GM23338 (cell line): ENCODE results near the gene CACNA1D.

Source experiments
- CREB1 ChIP-seq: fragments of 250-450 bp; sonication (Bioruptor Pico); IDR thresholded peaks from 2 replicates; pipeline ENCODE4 v1.5.0; 2020; ENCODE audit warnings: low read depth, mild to moderate bottlenecking, moderate library complexity
- CTCF ChIP-seq, 2 experiments: fragments of 200-600 bp in 1 of 2; sonication (generic) in 1 of 2; conservative IDR thresholded peaks; 2 replicates each; pipeline versions ENCODE4 v1.5.1 to v1.6.1; 2016 to 2017; ENCODE audit warnings: antibody characterized with exemption in 2 of 2, low read depth in 2 of 2, mild to moderate bottlenecking in 2 of 2, moderate library complexity in 1 of 2
- ETS1 ChIP-seq: IDR thresholded peaks from 2 replicates; pipeline ENCODE4 v1.6.1; 2016; ENCODE audit warnings: antibody characterized with exemption
- EZH2 ChIP-seq: fragments of 200-600 bp; sonication (generic); IDR thresholded peaks from one replicate; pipeline ENCODE4 v1.8.0; 2017; ENCODE audit warnings: antibody characterized with exemption, mild to moderate bottlenecking, low read depth; ENCODE audit not compliant: unreplicated experiment
- EZH2phosphoT487 ChIP-seq: fragments of 200-600 bp; sonication (generic); IDR thresholded peaks from one replicate; pipeline ENCODE4 v1.8.1; 2018; ENCODE audit warnings: antibody characterized with exemption; ENCODE audit not compliant: unreplicated experiment
- JUNB ChIP-seq: IDR thresholded peaks from one replicate; pipeline ENCODE4 v1.6.1; 2016; ENCODE audit warnings: antibody characterized with exemption; ENCODE audit not compliant: unreplicated experiment
- POLR2AphosphoS5 ChIP-seq: IDR thresholded peaks from 2 replicates; pipeline ENCODE4 v1.6.1; 2016; ENCODE audit warnings: antibody characterized with exemption, low read depth
- REST ChIP-seq: IDR thresholded peaks from one replicate; pipeline ENCODE4 v1.6.1; 2018; ENCODE audit warnings: antibody characterized with exemption; ENCODE audit not compliant: unreplicated experiment
- STAT1 ChIP-seq: IDR thresholded peaks from one replicate; pipeline ENCODE4 v1.6.1; 2016; ENCODE audit warnings: antibody characterized with exemption; ENCODE audit not compliant: unreplicated experiment
- ZNF114 ChIP-seq: fragments of 250-450 bp; sonication (Bioruptor Pico); IDR thresholded peaks from 2 replicates; pipeline ENCODE4 v1.5.0; 2020; ENCODE audit warnings: mild to moderate bottlenecking, moderate library complexity
- ZNF462 ChIP-seq: fragments of 250-450 bp; sonication (Bioruptor Pico); IDR thresholded peaks from 2 replicates; pipeline ENCODE4 v1.5.0; 2020; ENCODE audit warnings: mild to moderate bottlenecking, moderate library complexity

- no peak for TF ChIP-seq CTCF (conservative IDR thresholded peaks at IDR 0.05; ENCODE audit: low read depth in 2 of 2)
- TF ChIP-seq EZH2phosphoT487, result no peak
- no peak for TF ChIP-seq CREB1 (CRISPR knock-in tag)
- TF ChIP-seq POLR2AphosphoS5, result no peak
- no peak for TF ChIP-seq EZH2
- TF ChIP-seq JUNB, result no peak
- no peak for TF ChIP-seq ETS1
- TF ChIP-seq REST, result no peak
- no peak for TF ChIP-seq ZNF462 (CRISPR knock-in tag)
- TF ChIP-seq STAT1, result no peak
- no peak for TF ChIP-seq ZNF114 (CRISPR knock-in tag)
Measured at GRCh38 chr3:53836084-53836872, 341.9 kb downstream of the CACNA1D start.
